Measurements from ENCODE around the gene PAK5. TPM values are rescaled to one million over a fixed set of nuclear protein-coding genes. Genes with fewer than 3 reads are reported as not detected.

Gene PAK5
- total RNA-seq = not detected in 2 replicates

DNA sequence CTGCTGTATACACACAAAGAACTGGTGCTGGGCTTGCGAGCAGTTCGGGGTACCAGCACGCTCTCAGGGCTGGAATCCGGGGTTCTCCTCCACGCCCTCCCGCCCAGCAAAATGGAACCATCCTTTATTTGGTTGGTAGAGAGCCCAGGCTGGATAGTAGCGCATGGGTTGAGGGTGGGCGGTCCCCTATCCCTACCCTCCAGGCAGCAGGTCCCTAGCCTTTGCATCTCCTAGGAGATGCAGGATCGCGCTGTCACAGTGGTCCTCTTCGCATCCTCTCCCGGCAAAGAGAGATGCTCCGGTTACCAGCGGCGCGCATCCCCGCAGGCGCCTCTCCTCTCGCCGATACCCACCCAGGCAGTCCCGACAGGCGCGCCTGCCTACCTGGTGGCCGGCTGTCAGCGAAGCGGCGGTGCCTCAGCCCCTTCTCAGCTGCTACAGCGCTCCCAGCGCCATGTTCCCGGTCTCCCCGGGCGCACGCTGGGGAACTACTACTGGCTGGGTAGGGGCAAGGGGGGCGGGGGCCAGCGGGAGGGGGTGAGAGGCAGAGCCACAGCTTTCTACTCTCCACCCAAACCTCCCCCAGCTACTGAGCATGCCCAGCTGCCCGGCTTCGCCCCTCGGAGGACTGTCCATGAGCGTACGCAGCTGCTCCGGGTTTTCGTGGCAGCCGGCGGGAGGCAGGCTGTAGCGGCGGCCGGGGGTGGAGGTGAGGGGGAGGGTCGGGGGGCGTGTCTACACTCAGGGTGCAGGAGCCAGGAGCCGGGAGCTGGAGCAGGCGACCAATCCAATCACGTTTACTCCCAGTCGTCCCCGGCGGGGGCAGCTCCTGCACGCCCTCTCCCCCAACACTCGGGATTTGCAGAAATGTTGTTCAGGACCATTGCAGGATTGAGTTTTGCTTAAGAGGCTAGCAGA is at the start of gene PAK5:
Gene PAK5 (minus strand): TSS at position 699 of the 918 bp plus-strand sequence. CDS start 194,748 bp downstream, outside the sequence.

DNA sequence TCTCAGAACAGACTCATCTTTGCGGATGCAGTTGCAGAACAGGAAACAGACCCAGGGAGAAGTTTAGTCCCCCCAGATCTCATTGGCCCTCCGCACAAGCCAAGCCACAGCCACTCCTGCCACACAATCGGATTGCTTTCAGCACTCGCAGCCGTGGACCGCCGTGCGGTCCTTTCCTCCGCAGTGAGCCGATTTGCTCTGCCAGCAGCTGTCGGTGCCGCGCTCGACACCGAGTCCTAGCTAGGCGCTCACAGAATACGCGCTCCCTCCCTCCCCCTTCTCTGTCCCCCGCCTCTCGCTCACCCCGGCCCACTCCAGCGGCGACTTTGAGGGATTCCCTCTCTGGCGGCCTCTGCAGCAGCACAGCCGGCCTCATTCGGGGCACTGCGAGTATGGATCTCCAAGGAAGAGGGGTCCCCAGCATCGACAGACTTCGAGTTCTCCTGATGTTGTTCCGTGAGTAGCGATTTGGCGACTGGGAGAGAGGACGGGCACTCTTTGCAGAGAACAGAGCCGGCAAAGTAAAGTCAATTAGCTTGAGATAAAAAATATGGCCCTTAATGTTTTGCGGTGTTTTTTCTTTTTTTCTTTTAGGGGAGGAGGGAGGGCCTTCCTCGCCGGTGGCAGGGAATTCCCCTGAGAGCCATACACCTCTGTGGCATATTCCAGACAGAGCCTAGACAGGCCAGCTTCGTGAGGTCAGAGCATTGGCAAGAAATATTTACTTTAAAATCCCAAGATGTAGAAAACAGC is 324.2 kb downstream of the PAK5 start, which contains the start of gene LAMP5:
Gene LAMP5 (plus strand): TSS at position 130 of the 753 bp plus-strand sequence. CDS start 263 bp downstream, at position 393.

Other genes with a start within 250 kb of the PAK5 start
- 8.6 and 10.4 TPM in 2 replicates for gene ANKEF1, start 195.9 kb upstream of the PAK5 start, total RNA-seq